ENCODE results near the gene NEK11.

The NEK11 gene

GRCh38 chr3:131079086-131079485 lies 52.4 kb downstream of the NEK11 start:
- H3K4me3 ChIP-seq (ENCODE audit: low read depth, low read length), result no peak overlapping the region
- H4K91ac ChIP-seq (ENCODE audit: low read depth, low read length), result no peak overlapping the region
- no peak overlapping the region for H3K18ac ChIP-seq (ENCODE audit: low read length)
- WGBS (ENCODE audit: extremely low coverage, insufficient coverage, insufficient read length), result no CpG with 5 or more reads among the region's 1 CpG
- no peak overlapping the region for H2AFZ ChIP-seq (ENCODE audit: insufficient read depth, low read length, poor library complexity)
- H3K9me3 ChIP-seq (ENCODE audit: insufficient read depth, low read depth, low read length), result no peaks in the 10 kb centered on the region
- H2BK5ac ChIP-seq (ENCODE audit: low read depth, low read length, poor library complexity), result no peak overlapping the region
- no peaks in the 10 kb centered on the region for H3K4me1 ChIP-seq (ENCODE audit: control insufficient read depth in 1 of 2, insufficient read depth in 2 of 2, low read length in 2 of 2)
- H2BK120ac ChIP-seq (ENCODE audit: insufficient read depth, low read length, poor library complexity), result no peak overlapping the region
- no peak overlapping the region for H3K27ac ChIP-seq (ENCODE audit: low read depth, low read length)
- no peak overlapping the region for H2AK5ac ChIP-seq (ENCODE audit: low read length)
- H3K23ac ChIP-seq (ENCODE audit: low read length), result no peak overlapping the region
- no peak overlapping the region for H2BK12ac ChIP-seq (ENCODE audit: low read length)
- no peak overlapping the region for H3K4ac ChIP-seq (ENCODE audit: low read depth, low read length)
- no peak overlapping the region for H3K4me2 ChIP-seq (ENCODE audit: low read length)
- no peak overlapping the region for H3K14ac ChIP-seq (ENCODE audit: low read length)
- no peak overlapping the region for H4K12ac ChIP-seq (ENCODE audit: low read depth, low read length)
- no peaks in the 10 kb centered on the region for H3K79me1 ChIP-seq (ENCODE audit: low read length)
- H3K27me3 ChIP-seq (ENCODE audit: insufficient read depth, low read length), result no peaks in the 10 kb centered on the region
- no peak overlapping the region for H4K8ac ChIP-seq (ENCODE audit: low read depth, low read length)
- H3K36me3 ChIP-seq (ENCODE audit: control insufficient read depth in 1 of 2, insufficient read depth in 2 of 2, low read length in 2 of 2), result no peaks in the 10 kb centered on the region
- H3K9ac ChIP-seq (ENCODE audit: low read length), result no peak overlapping the region
- no peak for DNase-seq
- H3K79me2 ChIP-seq (ENCODE audit: control insufficient read depth, insufficient read depth, low read length, poor library complexity), result no peaks in the 10 kb centered on the region

DNA sequence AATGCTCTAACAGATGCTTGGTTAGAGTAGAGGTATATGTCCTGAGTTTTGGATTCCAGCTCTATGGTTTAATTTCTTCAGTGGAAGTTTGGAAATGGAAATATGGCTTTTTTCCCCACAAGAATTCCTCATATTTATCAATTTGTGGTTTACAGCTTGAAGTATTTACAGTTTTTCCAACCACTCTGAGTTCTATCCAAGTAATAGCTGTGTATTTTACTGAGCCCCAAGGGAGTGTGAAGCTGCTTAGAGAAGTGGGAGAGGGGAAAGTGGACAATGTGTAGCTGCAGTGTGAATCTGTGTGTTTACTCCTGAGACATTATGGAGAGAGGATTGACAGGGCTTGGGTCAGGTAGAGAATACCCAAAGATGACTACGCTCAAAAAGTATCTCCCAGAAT lies 54.5 kb downstream of the NEK11 start:
- Histone ChIP-seq H3K4ac (ENCODE audit: low read depth, low read length) (no peak overlapping the region), H3K14ac (ENCODE audit: low read length) (no peak overlapping the region), H4K12ac (ENCODE audit: low read depth, low read length) (no peak overlapping the region), H4K91ac (ENCODE audit: low read depth, low read length) (no peak overlapping the region), H3K79me1 (ENCODE audit: low read length) (no peaks in the 10 kb centered on the region), H3K23ac (ENCODE audit: low read length) (no peak overlapping the region), H3K18ac (ENCODE audit: low read length) (no peak overlapping the region), H3K79me2 (ENCODE audit: control insufficient read depth, insufficient read depth, low read length, poor library complexity) (no peaks in the 10 kb centered on the region), H2BK120ac (ENCODE audit: insufficient read depth, low read length, poor library complexity) (no peak overlapping the region), H3K27ac (ENCODE audit: low read depth, low read length) (no peak overlapping the region), H2AK5ac (ENCODE audit: low read length) (no peak overlapping the region), H3K4me3 (ENCODE audit: low read depth, low read length) (no peak overlapping the region), H3K4me2 (ENCODE audit: low read length) (no peak overlapping the region), H3K9ac (ENCODE audit: low read length) (no peak overlapping the region), H3K4me1 (ENCODE audit: control insufficient read depth in 1 of 2, insufficient read depth in 2 of 2, low read length in 2 of 2) (no peaks in the 10 kb centered on the region), H2AFZ (ENCODE audit: insufficient read depth, low read length, poor library complexity) (no peak overlapping the region), H2BK12ac (ENCODE audit: low read length) (no peak overlapping the region), H3K9me3 (ENCODE audit: insufficient read depth, low read depth, low read length) (no peaks in the 10 kb centered on the region), H3K36me3 (ENCODE audit: control insufficient read depth in 1 of 2, insufficient read depth in 2 of 2, low read length in 2 of 2) (no peaks in the 10 kb centered on the region), H2BK5ac (ENCODE audit: low read depth, low read length, poor library complexity) (no peak overlapping the region), H4K8ac (ENCODE audit: low read depth, low read length) (no peak overlapping the region), H3K27me3 (ENCODE audit: insufficient read depth, low read length) (no peaks in the 10 kb centered on the region)
- WGBS (ENCODE audit: extremely low coverage, insufficient coverage, insufficient read length), result no CpG with 5 or more reads among the region's 1 CpG
- no peak for DNase-seq

GRCh38 chr3:131082246-131082645 lies 55.6 kb downstream of the NEK11 start:
- H2BK12ac ChIP-seq (ENCODE audit: low read length), result no peak overlapping the region
- H2AK5ac ChIP-seq (ENCODE audit: low read length), result no peak overlapping the region
- H3K18ac ChIP-seq (ENCODE audit: low read length), result no peak overlapping the region
- no peak overlapping the region for H2BK120ac ChIP-seq (ENCODE audit: insufficient read depth, low read length, poor library complexity)
- H3K9ac ChIP-seq (ENCODE audit: low read length), result no peak overlapping the region
- H3K23ac ChIP-seq (ENCODE audit: low read length), result no peak overlapping the region
- no peaks in the 10 kb centered on the region for H3K4me1 ChIP-seq (ENCODE audit: control insufficient read depth in 1 of 2, insufficient read depth in 2 of 2, low read length in 2 of 2)
- H3K36me3 ChIP-seq (ENCODE audit: control insufficient read depth in 1 of 2, insufficient read depth in 2 of 2, low read length in 2 of 2), result no peaks in the 10 kb centered on the region
- H3K14ac ChIP-seq (ENCODE audit: low read length), result no peak overlapping the region
- H3K27ac ChIP-seq (ENCODE audit: low read depth, low read length), result no peak overlapping the region
- H3K4me3 ChIP-seq (ENCODE audit: low read depth, low read length), result no peak overlapping the region
- H3K79me2 ChIP-seq (ENCODE audit: control insufficient read depth, insufficient read depth, low read length, poor library complexity), result no peaks in the 10 kb centered on the region
- no peaks in the 10 kb centered on the region for H3K9me3 ChIP-seq (ENCODE audit: insufficient read depth, low read depth, low read length)
- H3K79me1 ChIP-seq (ENCODE audit: low read length), result no peaks in the 10 kb centered on the region
- H3K4ac ChIP-seq (ENCODE audit: low read depth, low read length), result no peak overlapping the region
- WGBS (ENCODE audit: extremely low coverage, insufficient coverage, insufficient read length), result no CpG with 5 or more reads among the region's 4 CpGs
- no peak overlapping the region for H4K91ac ChIP-seq (ENCODE audit: low read depth, low read length)
- H2AFZ ChIP-seq (ENCODE audit: insufficient read depth, low read length, poor library complexity), result no peak overlapping the region
- no peak overlapping the region for H2BK5ac ChIP-seq (ENCODE audit: low read depth, low read length, poor library complexity)
- H4K8ac ChIP-seq (ENCODE audit: low read depth, low read length), result no peak overlapping the region
- DNase-seq, result no peak
- no peak overlapping the region for H3K4me2 ChIP-seq (ENCODE audit: low read length)
- H3K27me3 ChIP-seq (ENCODE audit: insufficient read depth, low read length), result no peaks in the 10 kb centered on the region
- H4K12ac ChIP-seq (ENCODE audit: low read depth, low read length), result no peak overlapping the region

GRCh38 chr3:131082871-131083863 lies 56.5 kb downstream of the NEK11 start:
- Histone ChIP-seq H3K18ac (ENCODE audit: low read length) (no peak overlapping the region), H3K36me3 (ENCODE audit: control insufficient read depth in 1 of 2, insufficient read depth in 2 of 2, low read length in 2 of 2) (no peaks in the 10 kb centered on the region), H3K27ac (ENCODE audit: low read depth, low read length) (no peak overlapping the region), H2BK5ac (ENCODE audit: low read depth, low read length, poor library complexity) (no peak overlapping the region), H2BK12ac (ENCODE audit: low read length) (no peak overlapping the region), H3K4me3 (ENCODE audit: low read depth, low read length) (no peak overlapping the region), H2BK120ac (ENCODE audit: insufficient read depth, low read length, poor library complexity) (no peak overlapping the region), H4K8ac (ENCODE audit: low read depth, low read length) (no peak overlapping the region), H4K12ac (ENCODE audit: low read depth, low read length) (no peak overlapping the region), H3K4me1 (ENCODE audit: control insufficient read depth in 1 of 2, insufficient read depth in 2 of 2, low read length in 2 of 2) (no peaks in the 10 kb centered on the region), H3K14ac (ENCODE audit: low read length) (no peak overlapping the region), H2AFZ (ENCODE audit: insufficient read depth, low read length, poor library complexity) (no peak overlapping the region), H3K23ac (ENCODE audit: low read length) (no peak overlapping the region), H3K79me1 (ENCODE audit: low read length) (no peaks in the 10 kb centered on the region), H3K4me2 (ENCODE audit: low read length) (no peak overlapping the region), H2AK5ac (ENCODE audit: low read length) (no peak overlapping the region), H3K27me3 (ENCODE audit: insufficient read depth, low read length) (no peaks in the 10 kb centered on the region), H3K4ac (ENCODE audit: low read depth, low read length) (no peak overlapping the region), H3K9me3 (ENCODE audit: insufficient read depth, low read depth, low read length) (no peaks in the 10 kb centered on the region), H4K91ac (ENCODE audit: low read depth, low read length) (no peak overlapping the region), H3K9ac (ENCODE audit: low read length) (no peak overlapping the region), H3K79me2 (ENCODE audit: control insufficient read depth, insufficient read depth, low read length, poor library complexity) (no peaks in the 10 kb centered on the region)
- no peak for DNase-seq
- no CpG with 5 or more reads among the region's 5 CpGs for WGBS (ENCODE audit: extremely low coverage, insufficient coverage, insufficient read length)
